ENCODE results near the gene LRRC3C. TPM values are rescaled to one million over a fixed set of nuclear protein-coding genes. Genes with fewer than 3 reads are reported as not detected.
A peak's percentile ranks its signal among the peaks of the same experiment; 100 is the strongest.

Gene LRRC3C
- total and polyA plus RNA-seq, 9 donors, result 0.12 to 0.27 TPM; not detected in 7

DNA sequence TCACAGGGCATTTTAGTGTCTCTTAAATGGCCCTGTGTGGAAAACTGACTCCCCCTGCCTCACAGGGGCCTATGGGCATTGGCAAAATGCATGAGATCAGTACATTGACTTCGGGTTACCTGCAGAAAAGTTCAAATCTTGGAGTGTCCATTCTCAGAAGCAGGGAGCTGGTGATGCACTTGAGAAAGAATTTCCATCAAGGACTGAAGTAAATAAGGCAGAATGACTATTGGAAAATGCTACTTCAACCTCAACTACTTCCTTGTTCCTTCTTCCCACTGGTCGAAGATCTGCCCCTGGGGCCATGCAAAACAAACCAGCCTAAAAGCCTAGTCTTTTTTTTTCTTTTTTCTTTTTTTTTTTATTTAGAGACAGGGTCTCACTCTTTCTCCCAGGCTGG lies 21.5 kb downstream of the LRRC3C start:
- H3K27ac ChIP-seq, result no peak overlapping the region
- H3K4me1 ChIP-seq (ENCODE audit: insufficient read depth), result no peaks in the 10 kb centered on the region
- TF ChIP-seq EP300 (IDR thresholded peaks at IDR 0.05), result no peak
- TF ChIP-seq POLR2A (IDR thresholded peaks at IDR 0.05), result no peak
- TF ChIP-seq, protein P1, sequence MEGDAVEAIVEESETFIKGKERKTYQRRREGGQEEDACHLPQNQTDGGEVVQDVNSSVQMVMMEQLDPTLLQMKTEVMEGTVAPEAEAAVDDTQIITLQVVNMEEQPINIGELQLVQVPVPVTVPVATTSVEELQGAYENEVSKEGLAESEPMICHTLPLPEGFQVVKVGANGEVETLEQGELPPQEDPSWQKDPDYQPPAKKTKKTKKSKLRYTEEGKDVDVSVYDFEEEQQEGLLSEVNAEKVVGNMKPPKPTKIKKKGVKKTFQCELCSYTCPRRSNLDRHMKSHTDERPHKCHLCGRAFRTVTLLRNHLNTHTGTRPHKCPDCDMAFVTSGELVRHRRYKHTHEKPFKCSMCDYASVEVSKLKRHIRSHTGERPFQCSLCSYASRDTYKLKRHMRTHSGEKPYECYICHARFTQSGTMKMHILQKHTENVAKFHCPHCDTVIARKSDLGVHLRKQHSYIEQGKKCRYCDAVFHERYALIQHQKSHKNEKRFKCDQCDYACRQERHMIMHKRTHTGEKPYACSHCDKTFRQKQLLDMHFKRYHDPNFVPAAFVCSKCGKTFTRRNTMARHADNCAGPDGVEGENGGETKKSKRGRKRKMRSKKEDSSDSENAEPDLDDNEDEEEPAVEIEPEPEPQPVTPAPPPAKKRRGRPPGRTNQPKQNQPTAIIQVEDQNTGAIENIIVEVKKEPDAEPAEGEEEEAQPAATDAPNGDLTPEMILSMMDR (IDR thresholded peaks at IDR 0.05), result no peak
- H3K36me3 ChIP-seq, result no peaks in the 10 kb centered on the region
- 76 to 88% (median 83%) methylated on average over 2 of the region's 2 CpGs for WGBS, 3 donors
- H3K27me3 ChIP-seq, result no peaks in the 10 kb centered on the region
- H3K4me3 ChIP-seq, result no peak overlapping the region
- intact Hi-C loops (cut with DNase I), result no loop called here
- H3K9me3 ChIP-seq, result no peaks in the 10 kb centered on the region
- no peak for DNase-seq

DNA sequence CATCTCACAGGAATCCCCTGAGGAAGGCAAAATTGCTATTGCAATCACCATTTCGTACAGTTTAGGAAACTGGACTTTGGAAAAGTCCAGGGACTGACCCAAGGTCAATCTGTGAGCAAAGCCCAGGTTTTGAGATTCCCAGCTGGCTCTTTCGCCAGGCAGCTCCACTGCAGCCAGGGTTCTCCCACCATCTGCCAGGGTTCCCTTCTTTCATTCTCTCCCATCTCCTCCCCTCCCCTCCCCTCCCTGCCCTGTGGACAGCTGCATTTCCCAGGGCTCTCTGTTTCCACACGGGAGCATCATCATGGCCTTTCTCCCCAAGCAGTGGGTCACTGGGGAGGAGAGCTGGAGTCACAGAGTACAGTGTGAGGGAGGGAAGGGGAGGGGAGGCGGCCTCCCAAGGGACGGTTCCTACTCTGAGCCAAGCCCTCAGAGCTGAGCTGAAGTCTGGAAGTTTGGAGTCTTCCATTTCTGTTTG lies 23.4 kb downstream of the LRRC3C start:
- Histone ChIP-seq H3K9me3 (no peaks in the 10 kb centered on the region), H3K36me3 (no peaks in the 10 kb centered on the region), H3K4me3 (no peak overlapping the region), H3K4me1 (ENCODE audit: insufficient read depth) (no peaks in the 10 kb centered on the region), H3K27me3 (no peaks in the 10 kb centered on the region), H3K27ac (no peak overlapping the region)
- peak; percentile 19 to 52 (median 35) for DNase-seq
- intact Hi-C loops (cut with DNase I), result no loop called here
- TF ChIP-seq POLR2A (IDR thresholded peaks at IDR 0.05) (no peak), EP300 (IDR thresholded peaks at IDR 0.05) (no peak)
- TF ChIP-seq, protein P1 (IDR thresholded peaks at IDR 0.05), result no peak
- WGBS, 3 donors, result 25 to 27% (median 26%) methylated on average over 5 of the region's 5 CpGs

- intact Hi-C loops (cut with DNase I), result loop anchor here in 1 of 4 donors (2.0 kb wide), 1 partner anchor 25 kb away; the partner anchor contains the start of genes LRRC3C and ORMDL3
These were observed 24.6 kb downstream of the LRRC3C start for GRCh38 chr17:39951924-39952679.

GRCh38 chr17:39952680-39953470 lies 25.3 kb downstream of the LRRC3C start:
- 1 to 2% (median 2%) methylated on average over 22 to 55 of the region's 55 CpGs for whole genome bisulfite sequencing, 3 donors
- peak overlapping the region; percentile 40 for H3K4me3 ChIP-seq

More at GRCh38 chr17:39951924-39952679, 24.6 kb downstream of the LRRC3C start:
- peak; percentile 40 to 67 (median 62) for DNase-seq
- H3K36me3 ChIP-seq, result no peaks in the 10 kb centered on the region
- H3K4me1 ChIP-seq (ENCODE audit: insufficient read depth), result no peaks in the 10 kb centered on the region
- WGBS, 3 donors, result 65 to 78% (median 69%) methylated on average over 21 to 22 of the region's 22 CpGs
- H3K9me3 ChIP-seq, result no peaks in the 10 kb centered on the region
- H3K27ac ChIP-seq, result no peak overlapping the region
- H3K4me3 ChIP-seq, result peak overlapping the region; percentile 40
- no peak for TF ChIP-seq EP300 (IDR thresholded peaks at IDR 0.05)
- H3K27me3 ChIP-seq, result no peaks in the 10 kb centered on the region

More at GRCh38 chr17:39952680-39953470, 25.3 kb downstream of the LRRC3C start:
- H3K4me1 ChIP-seq (ENCODE audit: insufficient read depth), result no peaks in the 10 kb centered on the region
- H3K9me3 ChIP-seq, result no peaks in the 10 kb centered on the region
- TF ChIP-seq, protein P1 (IDR thresholded peaks at IDR 0.05), result no peak
- TF ChIP-seq EP300 (IDR thresholded peaks at IDR 0.05) (no peak), POLR2A (IDR thresholded peaks at IDR 0.05) (no peak)
- no peaks in the 10 kb centered on the region for H3K27me3 ChIP-seq
- intact Hi-C loops (cut with DNase I), result loop anchor here in 1 of 4 donors (2.0 kb wide), 1 partner anchor 26 kb away; the partner anchor contains the start of genes LRRC3C and ORMDL3
- no peaks in the 10 kb centered on the region for H3K36me3 ChIP-seq
- peak; percentile 96 to 99 (median 98) for DNase-seq
- peak overlapping the region in 1 of 2 donors; percentile 41 for H3K27ac ChIP-seq
